Stimulated activated CD8-positive, alpha-beta memory T cell treated with anti-CD3 and anti-CD28 coated beads, Interleukin-12 subunit alpha, Interleukin-12 subunit beta, amount 100 ng/mL, for 24 hours (primary cell): ENCODE results near the gene UNC13C.
"Not testable (repeated sequence)": the region's sequence is repeated elsewhere in the genome, so short reads cannot be mapped to it uniquely, and the experiment has no call there.

ENCODE experiments used
- DNase-seq: peaks from one replicate; pipeline ENCODE4 v3.0.0-alpha.2; 2020; ENCODE audit errors: extremely low read depth

Gene UNC13C

GRCh38 chr15:54304321-54304720 is 326.1 kb downstream of the UNC13C start:
- no peak for DNase-seq

- no peak for DNase-seq
Observed at GRCh38 chr15:54305138-54305537, 326.9 kb downstream of the UNC13C start.

- no peak for DNase-seq
Observed at GRCh38 chr15:54307252-54307902, 329.1 kb downstream of the UNC13C start.

- DNase-seq: no peak
Observed at GRCh38 chr15:54307926-54308325, 329.7 kb downstream of the UNC13C start.

GRCh38 chr15:54312528-54312927 is 334.3 kb downstream of the UNC13C start:
- DNase-seq: no peak

- DNase-seq: no peak
Observed at GRCh38 chr15:54321426-54321825, 343.2 kb downstream of the UNC13C start.

- DNase-seq: no peak
Observed at GRCh38 chr15:54322341-54322740, 344.1 kb downstream of the UNC13C start.

GRCh38 chr15:54345301-54345700 is 367.1 kb downstream of the UNC13C start:
- DNase-seq: no peak

GRCh38 chr15:54345827-54346226 is 367.6 kb downstream of the UNC13C start:
- no peak for DNase-seq

- no peak for DNase-seq
Observed at GRCh38 chr15:54347082-54347827, 369.0 kb downstream of the UNC13C start.

GRCh38 chr15:54353726-54354125 is 375.5 kb downstream of the UNC13C start:
- no peak for DNase-seq

- DNase-seq: no peak
Observed at GRCh38 chr15:54354341-54354740, 376.1 kb downstream of the UNC13C start.

GRCh38 chr15:54364961-54365360 is 386.7 kb downstream of the UNC13C start:
- no peak for DNase-seq

GRCh38 chr15:54373332-54373731 is 395.1 kb downstream of the UNC13C start:
- no peak for DNase-seq

- DNase-seq: no peak
Observed at GRCh38 chr15:54374184-54374952, 396.1 kb downstream of the UNC13C start.

- no peak for DNase-seq
Observed at GRCh38 chr15:54387799-54388198, 409.6 kb downstream of the UNC13C start.

- DNase-seq: no peak
Observed at GRCh38 chr15:54388746-54389145, 410.5 kb downstream of the UNC13C start.

GRCh38 chr15:54410481-54410880 is 432.2 kb downstream of the UNC13C start:
- no peak for DNase-seq

- DNase-seq: no peak
Observed at GRCh38 chr15:54424171-54424570, 445.9 kb downstream of the UNC13C start.

GRCh38 chr15:54428596-54428995 is 450.4 kb downstream of the UNC13C start:
- DNase-seq: no peak

- DNase-seq: not testable (repeated sequence)
Observed at GRCh38 chr15:54450288-54450687, 472.0 kb downstream of the UNC13C start.

GRCh38 chr15:54456413-54456812 is 478.2 kb downstream of the UNC13C start:
- DNase-seq: no peak

GRCh38 chr15:54462511-54462913 is 484.3 kb downstream of the UNC13C start:
- no peak for DNase-seq
